Measurements from ENCODE around the gene CSNK1A1L. TPM values are rescaled to one million over a fixed set of nuclear protein-coding genes. Genes with fewer than 3 reads are reported as not detected.
A peak's percentile ranks its signal among the peaks of the same experiment; 100 is the strongest.

CSNK1A1L gene
- total RNA-seq, 3 donors from 2014 or later (not counting 1 experiment from before 2014, with no cell fraction given) = not detected

GRCh38 chr13:37067874-37068273 is 37.6 kb downstream of the CSNK1A1L start:
- no peaks in the 10 kb centered on the region for H3K36me3 ChIP-seq (ENCODE audit: control insufficient read depth, insufficient read depth, low read length)
- TF ChIP-seq CTCF (IDR thresholded peaks at IDR 0.05) = no peak
- DNase-seq (no peak), ATAC-seq (no peak)
- no peaks in the 10 kb centered on the region for H3K27me3 ChIP-seq (ENCODE audit: control insufficient read depth, insufficient read depth, low read length)
- H3K4me1 ChIP-seq (ENCODE audit: control insufficient read depth, insufficient read depth, low read length) = no peaks in the 10 kb centered on the region
- no peak overlapping the region for H3K27ac Mint-ChIP-seq
- no peaks in the 10 kb centered on the region for H3K9me3 ChIP-seq (ENCODE audit: control insufficient read depth, insufficient read depth, low read length)
- H3K4me3 Mint-ChIP-seq = no peak overlapping the region
- H3K27ac ChIP-seq (ENCODE audit: low read length) = no peak overlapping the region
- H3K4me1 Mint-ChIP-seq = no peaks in the 10 kb centered on the region
- no peaks in the 10 kb centered on the region for H3K9me3 Mint-ChIP-seq
- H3K36me3 Mint-ChIP-seq = no peaks in the 10 kb centered on the region
- peaks cover 15 to 43% of the 10 kb centered on the region in 2 donors for H3K27me3 Mint-ChIP-seq (ENCODE audit: low read depth in 2 of 2)
- WGBS (ENCODE audit: insufficient coverage) = 100% methylated on average over 1 of the region's 2 CpGs
- intact Hi-C loops (cut with micrococcal nuclease) = loop anchor here (5.0 kb wide), 1 partner anchor 721 kb away; the partner anchor contains the start of gene SPART
- H3K4me3 ChIP-seq (ENCODE audit: low read length) = no peak overlapping the region

GRCh38 chr13:37065890-37066526 is 39.5 kb downstream of the CSNK1A1L start:
- H3K27ac Mint-ChIP-seq = no peak overlapping the region
- no peak overlapping the region for H3K27ac ChIP-seq (ENCODE audit: low read length)
- intact Hi-C loops (cut with micrococcal nuclease) = loop anchor here (5.0 kb wide), 1 partner anchor 719 kb away; the partner anchor contains the start of gene SPART
- H3K9me3 Mint-ChIP-seq = no peaks in the 10 kb centered on the region
- no peaks in the 10 kb centered on the region for H3K4me1 ChIP-seq (ENCODE audit: control insufficient read depth, insufficient read depth, low read length)
- H3K27me3 Mint-ChIP-seq (ENCODE audit: low read depth in 2 of 2) = peaks cover 15 to 43% of the 10 kb centered on the region in 2 donors
- no peaks in the 10 kb centered on the region for H3K4me1 Mint-ChIP-seq
- TF ChIP-seq CTCF (IDR thresholded peaks at IDR 0.05) = no peak
- no peak overlapping the region for H3K4me3 ChIP-seq (ENCODE audit: low read length)
- WGBS (ENCODE audit: insufficient coverage) = 81% methylated on average over 6 of the region's 6 CpGs
- DNase-seq (no peak), ATAC-seq (no peak)
- H3K27me3 ChIP-seq (ENCODE audit: control insufficient read depth, insufficient read depth, low read length) = no peaks in the 10 kb centered on the region
- H3K36me3 Mint-ChIP-seq = no peaks in the 10 kb centered on the region
- H3K4me3 Mint-ChIP-seq = no peak overlapping the region
- H3K9me3 ChIP-seq (ENCODE audit: control insufficient read depth, insufficient read depth, low read length) = no peaks in the 10 kb centered on the region
- H3K36me3 ChIP-seq (ENCODE audit: control insufficient read depth, insufficient read depth, low read length) = no peaks in the 10 kb centered on the region

- 30% methylated on average over 9 of the region's 10 CpGs for WGBS (ENCODE audit: insufficient coverage)
- peaks cover 10% of the 10 kb centered on the region for H3K4me1 ChIP-seq (ENCODE audit: control insufficient read depth, insufficient read depth, low read length)
- no peak for TF ChIP-seq CTCF (IDR thresholded peaks at IDR 0.05)
- no peaks in the 10 kb centered on the region for H3K36me3 Mint-ChIP-seq
- peaks cover 20 to 26% of the 10 kb centered on the region in 2 donors for H3K4me1 Mint-ChIP-seq
- H3K4me3 Mint-ChIP-seq = peak overlapping the region; percentile 95
- intact Hi-C loops (cut with micrococcal nuclease) = loop anchor here (1.0 kb wide), 1 partner anchor 61 kb away; the partner anchor contains the start of gene ALG5
- peak overlapping the region; percentile 58 for H3K27ac ChIP-seq (ENCODE audit: low read length)
- no peaks in the 10 kb centered on the region for H3K9me3 ChIP-seq (ENCODE audit: control insufficient read depth, insufficient read depth, low read length)
- no peaks in the 10 kb centered on the region for H3K36me3 ChIP-seq (ENCODE audit: control insufficient read depth, insufficient read depth, low read length)
- H3K27ac Mint-ChIP-seq = peak overlapping the region; percentile 96 to 99
- DNase-seq (no peak), ATAC-seq (peak in 1 of 3 donors; percentile 9)
- peaks cover 11 to 33% of the 10 kb centered on the region in 2 donors for H3K27me3 Mint-ChIP-seq (ENCODE audit: low read depth in 2 of 2)
- no peaks in the 10 kb centered on the region for H3K9me3 Mint-ChIP-seq
- peak overlapping the region; percentile 53 for H3K4me3 ChIP-seq (ENCODE audit: low read length)
- H3K27me3 ChIP-seq (ENCODE audit: control insufficient read depth, insufficient read depth, low read length) = no peaks in the 10 kb centered on the region
Measured at GRCh38 chr13:37059848-37060192, 45.6 kb downstream of the CSNK1A1L start.
